Epithelial cell of proximal tubule (primary cell): ENCODE results near the gene PDLIM7. TPM values are rescaled to one million over a fixed set of nuclear protein-coding genes. Genes with fewer than 3 reads are reported as not detected.

ENCODE experiments used
- DNase-seq: peaks from one replicate; pipeline ENCODE4 v3.0.0-alpha.2; 2011; ENCODE audit warnings: low read depth
- H3K4me3 ChIP-seq: 2 replicates; pipeline ENCODE4 v1.5.1; 2011; ENCODE audit warnings: low read depth, mild to moderate bottlenecking, low read length
- total RNA-seq: library from RNA; depleted of rRNA; stranded (reverse); fragments of >200 nt; gene quantifications from 2 replicates; pipeline ENCODE4 v1.2.3, GENCODE V29; 2015
- TF ChIP-seq, protein P1 (sequence below): conservative IDR thresholded peaks from 2 replicates; pipeline ENCODE4 v1.5.1; 2012; ENCODE audit warnings: low read depth, mild to moderate bottlenecking, low read length

The PDLIM7 gene
- total RNA-seq, 1 donor from 2014 or later = 286 TPM

DNA sequence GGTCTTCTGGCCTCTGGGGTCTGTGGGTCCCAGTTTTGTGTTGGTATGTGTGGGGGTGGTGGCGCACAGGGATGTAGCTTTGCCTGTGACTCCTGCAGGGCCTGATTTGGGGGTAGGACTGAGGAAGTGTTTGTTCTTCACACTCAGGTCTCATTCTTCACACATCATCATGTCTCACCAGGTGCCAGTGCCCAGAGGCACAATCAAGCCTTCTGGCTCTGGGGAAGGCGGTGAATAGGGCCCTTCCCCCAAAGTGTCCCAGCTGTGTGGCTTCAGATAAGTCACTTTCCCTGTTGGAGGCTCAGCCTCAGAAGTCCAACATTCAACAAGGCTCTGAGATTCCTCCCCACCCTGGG, 29.1 kb downstream of the PDLIM7 start:
- H3K4me3 ChIP-seq = no peak overlapping the region
- DNase-seq = no peak
- TF ChIP-seq, protein P1, sequence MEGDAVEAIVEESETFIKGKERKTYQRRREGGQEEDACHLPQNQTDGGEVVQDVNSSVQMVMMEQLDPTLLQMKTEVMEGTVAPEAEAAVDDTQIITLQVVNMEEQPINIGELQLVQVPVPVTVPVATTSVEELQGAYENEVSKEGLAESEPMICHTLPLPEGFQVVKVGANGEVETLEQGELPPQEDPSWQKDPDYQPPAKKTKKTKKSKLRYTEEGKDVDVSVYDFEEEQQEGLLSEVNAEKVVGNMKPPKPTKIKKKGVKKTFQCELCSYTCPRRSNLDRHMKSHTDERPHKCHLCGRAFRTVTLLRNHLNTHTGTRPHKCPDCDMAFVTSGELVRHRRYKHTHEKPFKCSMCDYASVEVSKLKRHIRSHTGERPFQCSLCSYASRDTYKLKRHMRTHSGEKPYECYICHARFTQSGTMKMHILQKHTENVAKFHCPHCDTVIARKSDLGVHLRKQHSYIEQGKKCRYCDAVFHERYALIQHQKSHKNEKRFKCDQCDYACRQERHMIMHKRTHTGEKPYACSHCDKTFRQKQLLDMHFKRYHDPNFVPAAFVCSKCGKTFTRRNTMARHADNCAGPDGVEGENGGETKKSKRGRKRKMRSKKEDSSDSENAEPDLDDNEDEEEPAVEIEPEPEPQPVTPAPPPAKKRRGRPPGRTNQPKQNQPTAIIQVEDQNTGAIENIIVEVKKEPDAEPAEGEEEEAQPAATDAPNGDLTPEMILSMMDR = no peak

DNA sequence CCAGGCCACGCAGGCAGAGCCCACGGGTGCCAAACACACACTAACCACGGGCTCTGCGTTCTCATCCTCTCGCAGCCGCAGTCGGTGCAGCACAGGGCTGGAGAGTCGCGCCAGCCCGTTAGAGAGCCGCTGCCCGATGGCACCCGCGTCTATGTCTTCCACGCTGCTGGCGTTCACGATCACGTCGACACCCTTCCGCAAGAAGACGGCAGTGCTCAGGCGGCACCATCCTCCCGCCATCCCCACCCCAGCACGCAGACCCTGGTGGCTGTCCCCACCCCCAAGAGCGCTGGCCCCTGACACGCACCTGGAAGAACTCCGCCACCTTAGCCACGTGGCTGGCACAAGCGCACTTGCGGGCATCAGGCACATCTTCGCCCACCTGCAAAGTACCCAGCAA, 30.0 kb downstream of the PDLIM7 start:
- no peak overlapping the region for H3K4me3 ChIP-seq
- TF ChIP-seq, protein P1 = no peak
- DNase-seq = no peak

DNA sequence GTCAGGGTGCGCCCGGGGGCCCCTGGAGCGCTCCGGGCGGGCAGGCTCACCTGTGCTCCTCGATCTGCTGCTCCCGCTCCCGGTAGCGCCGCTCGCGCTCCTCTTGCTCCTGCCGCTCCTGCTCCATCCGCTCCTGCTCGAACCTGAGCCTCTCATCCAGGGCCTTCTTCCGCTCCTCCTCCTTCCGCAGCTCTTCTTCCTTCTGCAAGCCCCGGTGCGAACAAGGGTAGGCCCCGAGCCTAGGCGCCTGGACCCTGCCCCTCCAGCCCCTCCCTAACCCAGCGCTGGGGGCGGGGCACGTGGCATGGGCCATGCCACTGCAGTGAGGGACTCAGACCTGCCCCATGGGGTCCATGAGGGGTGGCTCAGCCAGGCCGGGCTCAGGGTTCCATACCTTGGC, 30.5 kb downstream of the PDLIM7 start:
- TF ChIP-seq, protein P1 = no peak
- H3K4me3 ChIP-seq = no peak overlapping the region
- no peak for DNase-seq

DNA sequence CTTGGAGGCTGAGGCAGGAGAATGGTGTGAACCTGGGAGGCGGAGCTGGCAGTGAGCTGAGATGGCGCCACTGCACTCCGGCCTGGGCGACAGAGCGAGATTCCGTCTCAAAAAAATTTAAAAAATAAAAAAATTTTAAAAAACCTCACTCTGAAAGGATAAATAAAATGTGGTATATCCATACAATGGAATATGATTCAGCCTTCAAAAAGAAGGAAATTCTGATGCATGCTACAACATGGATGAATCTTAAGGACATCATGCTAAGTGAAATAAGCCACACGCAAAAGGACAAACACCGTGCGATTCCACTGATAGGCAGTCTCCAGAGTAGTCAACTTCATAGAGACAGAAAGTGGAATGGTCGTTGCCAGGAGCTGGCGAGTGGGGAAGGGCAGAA, 32.4 kb downstream of the PDLIM7 start:
- DNase-seq = no peak
- H3K4me3 ChIP-seq = no peak overlapping the region
- TF ChIP-seq, protein P1 = no peak

DNA sequence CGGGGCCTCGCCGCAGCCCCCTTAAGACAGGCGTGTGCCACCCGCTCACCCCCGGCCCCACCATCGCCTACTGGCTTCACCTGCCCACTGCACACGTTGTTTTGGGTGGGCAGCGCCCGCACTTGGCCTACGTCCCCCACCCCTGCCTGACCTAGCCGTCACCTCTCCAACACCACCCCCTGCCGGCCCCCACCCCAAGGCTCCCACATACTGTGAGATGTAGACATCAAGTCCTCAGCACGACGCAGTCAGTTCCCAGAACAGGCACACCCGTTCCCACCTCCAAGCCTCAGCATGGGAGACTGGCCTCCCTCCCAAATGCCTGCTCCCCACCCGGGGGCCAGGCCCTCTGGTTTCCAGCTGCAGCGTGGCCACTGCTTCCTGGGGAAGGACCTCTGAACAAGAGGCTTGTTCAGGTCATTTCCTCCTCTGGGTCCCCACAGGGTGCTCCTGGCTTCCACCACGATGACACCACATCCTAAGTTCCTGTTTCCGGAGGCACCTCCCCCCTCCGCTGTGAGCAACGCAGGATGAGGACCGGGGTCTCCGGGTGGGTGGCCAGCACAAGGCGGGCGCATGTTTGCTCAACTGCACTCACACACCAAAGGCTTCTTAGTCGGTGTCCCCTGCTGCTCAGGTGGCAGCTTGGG, 35.3 kb downstream of the PDLIM7 start:
- H3K4me3 ChIP-seq = no peak overlapping the region
- TF ChIP-seq, protein P1 = no peak
- no peak for DNase-seq

DNA sequence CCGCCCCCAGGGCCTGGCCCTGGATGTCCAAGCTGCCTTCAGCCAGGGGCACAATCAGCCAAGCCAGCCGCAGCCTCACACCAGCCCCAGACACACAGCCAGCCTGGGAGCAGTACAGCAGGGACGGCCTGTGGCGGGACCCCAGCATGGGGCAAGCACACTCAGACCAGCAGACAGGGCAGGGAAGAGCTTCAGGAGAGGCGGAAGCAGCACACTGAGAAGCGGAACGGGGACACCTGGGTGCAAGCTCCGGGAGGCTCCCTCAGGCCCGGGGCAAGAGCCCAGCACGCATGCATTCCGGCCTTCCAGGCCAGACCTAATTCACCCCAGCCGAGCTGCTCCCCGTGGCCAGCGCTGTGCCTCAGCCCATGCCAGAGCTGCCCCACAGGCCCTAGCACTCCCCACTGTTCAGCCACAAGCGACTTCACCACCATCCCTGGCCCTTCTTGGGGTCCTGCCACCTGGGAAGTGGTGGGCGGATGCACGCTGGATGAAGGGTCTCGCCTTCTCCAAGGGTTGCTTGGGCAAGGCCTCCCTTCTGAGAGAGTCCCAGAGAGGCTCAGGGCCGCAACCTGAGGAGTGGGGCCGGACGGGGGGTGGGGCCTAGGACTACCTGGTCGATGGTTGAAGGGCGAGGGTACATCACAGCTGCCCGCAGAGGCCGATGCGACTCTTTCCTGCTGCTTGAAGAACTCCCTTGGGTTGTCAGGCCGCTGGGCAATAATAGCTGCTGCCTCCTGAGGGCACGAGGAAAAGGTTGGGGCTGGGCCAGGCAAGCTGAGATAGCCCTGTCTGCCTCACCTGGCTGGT, 37.4 kb downstream of the PDLIM7 start:
- DNase-seq = no peak
- no peak overlapping the region for H3K4me3 ChIP-seq
- TF ChIP-seq, protein P1 = no peak
